KMS-11 (cell line): Measurements from ENCODE around the gene SLC25A20.

Experiments used
- H2AFZ ChIP-seq: fragments of 200-600 bp; sonication (generic); 2 replicates; pipeline ENCODE4 v1.6.1; 2016; ENCODE audit warnings: antibody characterized with exemption, mixed run types, low read depth
- H3K27ac ChIP-seq: fragments of 200-600 bp; sonication (generic); 2 replicates; pipeline ENCODE4 v1.6.1; 2016; ENCODE audit warnings: mild to moderate bottlenecking, mixed run types
- H3K27me3 ChIP-seq: fragments of 200-600 bp; sonication (generic); 2 replicates; pipeline ENCODE4 v1.6.1; 2017; ENCODE audit warnings: mild to moderate bottlenecking, low read depth, mixed run types, moderate library complexity; ENCODE audit not compliant: insufficient read depth
- H3K36me3 ChIP-seq: fragments of 200-600 bp; sonication (generic); 2 replicates; pipeline ENCODE4 v1.6.1; 2017; ENCODE audit warnings: mild to moderate bottlenecking, mixed run types; ENCODE audit not compliant: insufficient read depth
- H3K4me1 ChIP-seq: fragments of 200-600 bp; sonication (generic); 2 replicates; pipeline ENCODE4 v1.6.1; 2016; ENCODE audit warnings: mild to moderate bottlenecking, low read depth, mixed run types; ENCODE audit not compliant: poor library complexity, severe bottlenecking
- H3K4me2 ChIP-seq: fragments of 200-600 bp; sonication (generic); 2 replicates; pipeline ENCODE4 v1.7.0; 2016; ENCODE audit warnings: mild to moderate bottlenecking, mixed run types
- H3K4me3 ChIP-seq: fragments of 200-600 bp; sonication (generic); IDR thresholded peaks from 2 replicates; pipeline ENCODE4 v1.6.1; 2017; ENCODE audit warnings: low read depth, low read length, mixed read lengths; ENCODE audit not compliant: insufficient read depth
- H3K79me2 ChIP-seq: fragments of 200-600 bp; sonication (generic); 2 replicates; pipeline ENCODE4 v1.6.1; 2016; ENCODE audit warnings: low read depth, mixed run types; ENCODE audit not compliant: insufficient read depth
- H3K9ac ChIP-seq: fragments of 200-600 bp; sonication (generic); 2 replicates; pipeline ENCODE4 v1.6.1; 2016; ENCODE audit warnings: mild to moderate bottlenecking, mixed run types
- H4K20me1 ChIP-seq: fragments of 200-600 bp; sonication (generic); 2 replicates; pipeline ENCODE4 v1.6.1; 2016; ENCODE audit warnings: mild to moderate bottlenecking, mixed run types; ENCODE audit not compliant: insufficient read depth
- TF ChIP-seq, protein P1 (sequence below): fragments of 200-600 bp; sonication (generic); conservative IDR thresholded peaks from 2 replicates; pipeline ENCODE4 v1.6.1; 2017; ENCODE audit warnings: low read depth, mild to moderate bottlenecking, antibody characterized with exemption, low read length, moderate library complexity, mixed read lengths

Gene SLC25A20

DNA sequence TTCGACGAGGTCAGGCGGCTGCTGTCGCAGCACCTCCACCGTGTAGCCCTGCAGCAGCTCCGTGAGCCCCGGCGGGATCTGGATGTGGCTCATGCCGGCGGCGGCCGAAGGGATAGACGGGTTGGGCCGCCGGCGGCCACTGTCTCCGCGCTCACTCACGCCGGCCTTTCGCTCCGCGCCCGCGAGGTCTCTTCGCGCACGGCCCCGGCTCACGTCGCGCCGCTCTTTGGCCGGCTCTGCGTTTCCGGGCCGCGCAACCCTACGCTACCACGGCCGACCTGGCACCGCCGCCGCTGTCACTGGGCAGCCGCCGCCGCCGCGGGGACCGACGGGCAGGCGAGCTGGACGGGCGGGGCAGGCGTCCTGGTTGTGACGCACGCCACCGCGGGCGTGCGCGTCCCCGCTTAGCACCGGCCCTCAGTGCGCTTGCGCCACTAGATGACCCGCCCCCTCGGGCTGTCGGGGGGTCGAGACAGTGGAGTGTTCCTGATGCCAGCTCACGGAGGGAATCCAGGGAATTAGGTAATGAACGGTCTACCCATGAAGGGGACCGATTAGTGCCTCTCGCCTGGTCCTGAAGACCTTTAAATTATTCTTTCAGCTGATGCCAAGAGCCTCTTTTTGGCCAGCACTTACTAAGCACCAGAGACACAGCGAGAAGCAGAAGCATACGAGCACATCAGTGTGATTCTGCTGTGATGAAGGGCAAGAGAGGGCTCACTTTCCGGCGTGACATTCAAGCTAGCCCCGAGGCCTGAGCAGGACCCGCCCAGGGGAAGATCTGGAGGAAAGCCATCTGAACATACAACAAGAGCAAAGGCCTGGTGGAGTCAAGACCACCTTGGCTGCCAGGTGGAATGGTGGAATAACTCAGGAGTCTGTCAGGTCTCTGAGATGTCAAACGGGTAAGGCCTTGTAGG, 50.9 kb downstream of the SLC25A20 start, which contains the start of gene PRKAR2A:
Gene PRKAR2A (minus strand): TSS at position 371 of the 920 bp plus-strand sequence. CDS start 278 bp downstream, at position 93.
- peaks cover 11% of the 10 kb centered on the region; the same call in 1 of the 2 replicates for H3K79me2 ChIP-seq
- peak within 1 kb of the TSS; percentile 44; the same call in 1 of the 2 replicates for H3K27ac ChIP-seq

DNA sequence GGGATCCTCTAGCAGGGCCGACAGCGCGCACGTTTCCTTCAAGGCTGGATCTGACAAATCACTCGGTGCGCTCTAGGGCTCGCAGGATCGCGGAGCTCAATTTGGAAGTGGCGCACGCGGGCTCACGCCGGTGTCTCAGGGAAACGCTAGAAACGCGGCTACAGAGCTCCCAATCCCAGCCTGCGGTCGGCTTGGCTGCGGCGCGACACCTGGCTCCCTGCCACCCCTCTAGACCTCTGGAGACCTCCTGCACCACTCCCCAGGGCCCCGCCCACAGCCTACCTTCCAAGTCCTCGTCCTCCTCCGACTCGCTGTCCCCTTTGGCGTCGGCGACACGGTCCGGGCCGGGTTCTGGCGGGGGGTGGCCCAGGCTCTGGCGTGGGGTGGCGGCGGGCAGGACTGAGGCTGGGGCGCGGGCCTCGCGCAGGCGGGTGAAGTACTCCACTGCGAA, 51.6 kb downstream of the SLC25A20 start:
- H3K4me2 ChIP-seq, result peak overlapping the region; percentile 76
- H3K27me3 ChIP-seq, result no peaks in the 10 kb centered on the region
- peak overlapping the region; percentile 44; the same call in 1 of the 2 replicates for H3K27ac ChIP-seq

More for the DNA sequence above, 50.9 kb downstream of the SLC25A20 start, which contains the start of gene PRKAR2A:
- H3K4me2 ChIP-seq, result peak within 1 kb of the TSS; percentile 76
- H3K4me1 ChIP-seq, result peaks cover 11% of the 10 kb centered on the region
- H3K36me3 ChIP-seq, result no peaks in the 10 kb centered on the region
- no peaks in the 10 kb centered on the region for H3K27me3 ChIP-seq
- peak within 1 kb of the TSS; percentile 58; the same call in 1 of the 2 replicates for H3K9ac ChIP-seq
- H3K4me3 ChIP-seq, result no peak within 1 kb of the TSS
- TF ChIP-seq, protein P1, sequence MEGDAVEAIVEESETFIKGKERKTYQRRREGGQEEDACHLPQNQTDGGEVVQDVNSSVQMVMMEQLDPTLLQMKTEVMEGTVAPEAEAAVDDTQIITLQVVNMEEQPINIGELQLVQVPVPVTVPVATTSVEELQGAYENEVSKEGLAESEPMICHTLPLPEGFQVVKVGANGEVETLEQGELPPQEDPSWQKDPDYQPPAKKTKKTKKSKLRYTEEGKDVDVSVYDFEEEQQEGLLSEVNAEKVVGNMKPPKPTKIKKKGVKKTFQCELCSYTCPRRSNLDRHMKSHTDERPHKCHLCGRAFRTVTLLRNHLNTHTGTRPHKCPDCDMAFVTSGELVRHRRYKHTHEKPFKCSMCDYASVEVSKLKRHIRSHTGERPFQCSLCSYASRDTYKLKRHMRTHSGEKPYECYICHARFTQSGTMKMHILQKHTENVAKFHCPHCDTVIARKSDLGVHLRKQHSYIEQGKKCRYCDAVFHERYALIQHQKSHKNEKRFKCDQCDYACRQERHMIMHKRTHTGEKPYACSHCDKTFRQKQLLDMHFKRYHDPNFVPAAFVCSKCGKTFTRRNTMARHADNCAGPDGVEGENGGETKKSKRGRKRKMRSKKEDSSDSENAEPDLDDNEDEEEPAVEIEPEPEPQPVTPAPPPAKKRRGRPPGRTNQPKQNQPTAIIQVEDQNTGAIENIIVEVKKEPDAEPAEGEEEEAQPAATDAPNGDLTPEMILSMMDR, result no peak
- peak within 1 kb of the TSS; percentile 78 for H2AFZ ChIP-seq
- no peaks in the 10 kb centered on the region for H4K20me1 ChIP-seq

DNA sequence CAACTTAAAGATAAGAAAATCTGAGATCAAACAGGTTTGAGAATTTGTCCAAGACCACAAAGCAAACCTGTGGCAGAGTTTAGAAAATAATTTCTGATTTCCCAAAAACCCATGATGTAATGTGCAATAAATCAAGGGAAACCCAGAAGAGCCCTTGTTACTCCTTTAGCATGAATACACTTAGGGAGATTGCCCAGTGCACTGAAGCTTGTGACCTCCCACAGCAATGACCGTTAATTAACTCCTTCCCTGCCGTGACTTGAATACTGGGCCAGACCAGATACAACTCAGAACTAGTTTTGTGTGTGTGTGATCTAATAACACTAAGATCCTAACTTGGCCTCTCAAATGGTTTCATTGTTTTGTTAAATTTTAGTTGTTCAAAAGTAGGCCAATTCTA, 53.5 kb downstream of the SLC25A20 start:
- Histone ChIP-seq H3K4me3 (no peak overlapping the region), H3K9ac (no peak overlapping the region), H3K79me2 (peaks cover 11% of the 10 kb centered on the region; the same call in 1 of the 2 replicates), H3K27me3 (no peaks in the 10 kb centered on the region), H3K4me2 (no peak overlapping the region), H3K4me1 (peaks cover 11% of the 10 kb centered on the region), H3K36me3 (no peaks in the 10 kb centered on the region), H2AFZ (no peak overlapping the region), H4K20me1 (no peaks in the 10 kb centered on the region), H3K27ac (no peak overlapping the region)
- TF ChIP-seq, protein P1, result no peak

More for the DNA sequence above, 51.6 kb downstream of the SLC25A20 start:
- H3K9ac ChIP-seq, result peak overlapping the region; percentile 58; the same call in 1 of the 2 replicates
- TF ChIP-seq, protein P1, result no peak
- no peak overlapping the region for H3K4me3 ChIP-seq
- peak overlapping the region; percentile 78 for H2AFZ ChIP-seq
- H4K20me1 ChIP-seq, result no peaks in the 10 kb centered on the region
- peaks cover 11% of the 10 kb centered on the region for H3K4me1 ChIP-seq
- H3K79me2 ChIP-seq, result peaks cover 11% of the 10 kb centered on the region; the same call in 1 of the 2 replicates
- no peaks in the 10 kb centered on the region for H3K36me3 ChIP-seq

DNA sequence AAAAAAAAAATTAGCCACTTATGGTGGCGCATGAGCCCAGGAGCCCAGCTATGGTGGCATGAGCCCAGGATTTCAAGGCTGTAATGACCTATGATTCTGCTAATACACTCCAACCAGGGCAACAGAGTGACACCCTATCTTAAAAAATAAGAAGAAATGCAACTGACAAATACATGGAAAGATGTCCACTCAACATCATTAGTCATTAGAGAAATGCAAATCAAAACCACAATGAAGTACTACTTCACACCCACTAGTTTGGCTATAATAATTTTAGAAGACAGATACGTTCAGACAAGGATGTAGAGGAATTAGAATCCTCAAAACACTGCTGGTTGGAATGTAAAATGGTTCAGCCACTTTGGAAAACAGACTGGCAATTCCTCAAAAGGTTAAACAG, 61.5 kb downstream of the SLC25A20 start:
- no peak overlapping the region for H3K9ac ChIP-seq
- no peak overlapping the region for H3K4me2 ChIP-seq
- H3K36me3 ChIP-seq, result no peaks in the 10 kb centered on the region
- H3K27ac ChIP-seq, result no peak overlapping the region
- no peak overlapping the region for H3K4me3 ChIP-seq
- H2AFZ ChIP-seq, result no peak overlapping the region
- H3K79me2 ChIP-seq, result no peaks in the 10 kb centered on the region
- no peaks in the 10 kb centered on the region for H3K4me1 ChIP-seq
- H3K27me3 ChIP-seq, result no peaks in the 10 kb centered on the region
- H4K20me1 ChIP-seq, result no peaks in the 10 kb centered on the region
- TF ChIP-seq, protein P1, result no peak
